ENCODE results near the gene QRFP.

Gene QRFP

GRCh38 chr9:130896233-130897014, at the start of gene QRFP:
QRFP (minus strand) TSS chr9:130896812; CDS start chr9:130893838, 2,974 bp downstream.
- no peak within 1 kb of the TSS for H3K4me3 ChIP-seq (ENCODE audit: control insufficient read depth, low read depth, low read length)
- DNase-seq (ENCODE audit: low read depth), result no peak
- TF ChIP-seq CTCF (IDR thresholded peaks at IDR 0.05; ENCODE audit: control insufficient read depth, insufficient read depth, low read depth, low read length, missing control alignments), result no peak

- no peak overlapping the region for H3K4me3 ChIP-seq (ENCODE audit: control insufficient read depth, low read depth, low read length)
- no peak for TF ChIP-seq CTCF (IDR thresholded peaks at IDR 0.05; ENCODE audit: control insufficient read depth, insufficient read depth, low read depth, low read length, missing control alignments)
Observed at GRCh38 chr9:130945173-130945572, 48.6 kb upstream of the QRFP start.

GRCh38 chr9:130944510-130945058, 48.0 kb upstream of the QRFP start:
- no peak overlapping the region for H3K4me3 ChIP-seq (ENCODE audit: control insufficient read depth, low read depth, low read length)
- no peak for DNase-seq (ENCODE audit: low read depth)
- TF ChIP-seq CTCF (IDR thresholded peaks at IDR 0.05; ENCODE audit: control insufficient read depth, insufficient read depth, low read depth, low read length, missing control alignments), result no peak

More at GRCh38 chr9:130945173-130945572, 48.6 kb upstream of the QRFP start:
- DNase-seq (ENCODE audit: low read depth), result no peak

GRCh38 chr9:130943777-130944176, 47.2 kb upstream of the QRFP start:
- no peak for DNase-seq (ENCODE audit: low read depth)
- TF ChIP-seq CTCF (IDR thresholded peaks at IDR 0.05; ENCODE audit: control insufficient read depth, insufficient read depth, low read depth, low read length, missing control alignments), result no peak
- no peak overlapping the region for H3K4me3 ChIP-seq (ENCODE audit: control insufficient read depth, low read depth, low read length)

- TF ChIP-seq CTCF (IDR thresholded peaks at IDR 0.05; ENCODE audit: control insufficient read depth, insufficient read depth, low read depth, low read length, missing control alignments), result no peak
- no peak overlapping the region for H3K4me3 ChIP-seq (ENCODE audit: control insufficient read depth, low read depth, low read length)
- no peak for DNase-seq (ENCODE audit: low read depth)
Observed at GRCh38 chr9:130943221-130943620, 46.6 kb upstream of the QRFP start.

GRCh38 chr9:130942679-130943078, 46.1 kb upstream of the QRFP start:
- no peak for DNase-seq (ENCODE audit: low read depth)
- H3K4me3 ChIP-seq (ENCODE audit: control insufficient read depth, low read depth, low read length), result no peak overlapping the region
- TF ChIP-seq CTCF (IDR thresholded peaks at IDR 0.05; ENCODE audit: control insufficient read depth, insufficient read depth, low read depth, low read length, missing control alignments), result no peak

Data from AG09309 (cell line).